Stimulated activated naive CD4-positive, alpha-beta T cell treated with Interleukin-2 at 50 U/mL for 16 hours (primary cell): ENCODE results near the gene PIK3CA.
A peak's percentile ranks its signal among the peaks of the same experiment; 100 is the strongest.
"Not testable (repeated sequence)": the region's sequence is repeated elsewhere in the genome, so short reads cannot be mapped to it uniquely, and the experiment has no call there.

ENCODE experiments used
- DNase-seq: peaks from one replicate; lab custom pipeline; 2025; lab: John Stamatoyannopoulos, UW

The PIK3CA gene

GRCh38 chr3:179200790-179201189 lies 52.6 kb downstream of the PIK3CA start:
- no peak for DNase-seq

GRCh38 chr3:179215550-179215949 lies 67.4 kb downstream of the PIK3CA start:
- not testable (repeated sequence) for DNase-seq

- not testable (repeated sequence) for DNase-seq
Observed at GRCh38 chr3:179218213-179218612, 70.1 kb downstream of the PIK3CA start.

GRCh38 chr3:179223548-179223947 lies 75.4 kb downstream of the PIK3CA start:
- DNase-seq = no peak

GRCh38 chr3:179224584-179224983 lies 76.4 kb downstream of the PIK3CA start:
- DNase-seq = no peak

- no peak for DNase-seq
Observed at GRCh38 chr3:179227349-179227748, 79.2 kb downstream of the PIK3CA start.

GRCh38 chr3:179229177-179229576 lies 81.0 kb downstream of the PIK3CA start:
- DNase-seq = no peak

GRCh38 chr3:179233043-179233442 lies 84.9 kb downstream of the PIK3CA start:
- DNase-seq = no peak

- DNase-seq = no peak
Observed at GRCh38 chr3:179234199-179234598, 86.0 kb downstream of the PIK3CA start.

- no peak for DNase-seq
Observed at GRCh38 chr3:179236669-179237301, 88.6 kb downstream of the PIK3CA start.

- DNase-seq = not testable (repeated sequence)
Observed at GRCh38 chr3:179240299-179240698, 92.1 kb downstream of the PIK3CA start.

GRCh38 chr3:179242859-179243258 lies 94.7 kb downstream of the PIK3CA start:
- DNase-seq = not testable (repeated sequence)

GRCh38 chr3:179244878-179245277 lies 96.7 kb downstream of the PIK3CA start:
- DNase-seq = no peak

- DNase-seq = no peak
Observed at GRCh38 chr3:179247289-179248015, 99.3 kb downstream of the PIK3CA start.

GRCh38 chr3:179250803-179251476 lies 102.8 kb downstream of the PIK3CA start, which contains the start of gene KCNMB3:
TSS of gene KCNMB3 (minus strand) at chr3:179251114. CDS start at chr3:179250990, 124 bp downstream.
- no peak for DNase-seq

- DNase-seq = no peak
Observed at GRCh38 chr3:179256813-179257212, 108.7 kb downstream of the PIK3CA start.

- not testable (repeated sequence) for DNase-seq
Observed at GRCh38 chr3:179257742-179258141, 109.6 kb downstream of the PIK3CA start.

- no peak for DNase-seq
Observed at GRCh38 chr3:179258820-179259219, 110.7 kb downstream of the PIK3CA start.

- not testable (repeated sequence) for DNase-seq
Observed at GRCh38 chr3:179259959-179260756, 112.0 kb downstream of the PIK3CA start.

GRCh38 chr3:179260949-179261765 lies 113.0 kb downstream of the PIK3CA start:
- DNase-seq = peak; percentile 63

- no peak for DNase-seq
Observed at GRCh38 chr3:179263134-179263533, 115.0 kb downstream of the PIK3CA start.
